Gastrocnemius medialis (tissue), 4 donors: ENCODE data around the gene KIAA2012.

Experiments
- POLR2A ChIP-seq, 2 donors: fragments of 450-650 bp; IDR thresholded peaks; one replicate each; pipeline ENCODE4 v1.6.1; 2017; ENCODE audit warnings: antibody characterized with exemption in 2 of 2, mild to moderate bottlenecking in 2 of 2, moderate library complexity in 2 of 2
- TF ChIP-seq, protein P1 (sequence below), 5 experiments: fragments of 450-650 bp in 3 of 5; fragments of 200-600 bp in 2 of 5; sonication (generic) in 2 of 5; IDR thresholded peaks in 4 of 5; conservative IDR thresholded peaks in 1 of 5; 1 replicate in 4 of 5; 2 replicates in 1 of 5; pipeline ENCODE4 v1.5.1; 2016 to 2019; ENCODE audit warnings: antibody characterized with exemption in 5 of 5, mild to moderate bottlenecking in 3 of 5, moderate library complexity in 3 of 5

DNA sequence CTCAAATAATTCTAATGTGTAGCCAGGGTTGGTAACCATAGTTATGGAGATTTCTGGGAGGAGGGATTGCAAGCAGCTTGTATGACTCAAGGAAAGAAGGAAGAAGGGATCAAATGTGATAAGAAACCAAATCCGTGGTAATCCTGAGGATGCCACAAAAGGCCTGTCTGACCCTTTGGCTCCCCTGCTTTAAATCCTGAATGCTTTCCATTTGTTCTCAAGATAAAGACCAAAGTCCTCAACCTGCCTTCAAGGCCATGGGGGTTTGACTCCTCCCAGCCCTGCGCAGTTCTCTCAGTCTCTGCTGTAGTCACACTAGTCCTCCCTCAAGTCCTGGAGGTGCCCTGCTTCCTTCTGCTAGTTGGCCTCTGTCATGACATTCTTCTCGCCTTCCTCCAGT lies 91.4 kb downstream of the KIAA2012 start:
- TF ChIP-seq POLR2A (IDR thresholded peaks at IDR 0.05), result no peak
- TF ChIP-seq, protein P1, sequence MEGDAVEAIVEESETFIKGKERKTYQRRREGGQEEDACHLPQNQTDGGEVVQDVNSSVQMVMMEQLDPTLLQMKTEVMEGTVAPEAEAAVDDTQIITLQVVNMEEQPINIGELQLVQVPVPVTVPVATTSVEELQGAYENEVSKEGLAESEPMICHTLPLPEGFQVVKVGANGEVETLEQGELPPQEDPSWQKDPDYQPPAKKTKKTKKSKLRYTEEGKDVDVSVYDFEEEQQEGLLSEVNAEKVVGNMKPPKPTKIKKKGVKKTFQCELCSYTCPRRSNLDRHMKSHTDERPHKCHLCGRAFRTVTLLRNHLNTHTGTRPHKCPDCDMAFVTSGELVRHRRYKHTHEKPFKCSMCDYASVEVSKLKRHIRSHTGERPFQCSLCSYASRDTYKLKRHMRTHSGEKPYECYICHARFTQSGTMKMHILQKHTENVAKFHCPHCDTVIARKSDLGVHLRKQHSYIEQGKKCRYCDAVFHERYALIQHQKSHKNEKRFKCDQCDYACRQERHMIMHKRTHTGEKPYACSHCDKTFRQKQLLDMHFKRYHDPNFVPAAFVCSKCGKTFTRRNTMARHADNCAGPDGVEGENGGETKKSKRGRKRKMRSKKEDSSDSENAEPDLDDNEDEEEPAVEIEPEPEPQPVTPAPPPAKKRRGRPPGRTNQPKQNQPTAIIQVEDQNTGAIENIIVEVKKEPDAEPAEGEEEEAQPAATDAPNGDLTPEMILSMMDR (IDR thresholded peaks at IDR 0.05 in 4 of 5, conservative IDR thresholded peaks at IDR 0.05 in 1 of 5), result no peak
